ENCODE measurements around the gene HTT. TPM values are rescaled to one million over a fixed set of nuclear protein-coding genes. Genes with fewer than 3 reads are reported as not detected.

HTT gene
- polyA plus RNA-seq, 1 donor (not counting 4 experiments of a cell fraction or from before 2014, with no cell fraction given), result 16.2 TPM

- Histone ChIP-seq H3K9me1 (ENCODE audit: control insufficient read depth, extremely low read depth, insufficient read depth, low read length) (no peaks in the 10 kb centered on the region), H3K27me3 (ENCODE audit: control insufficient read depth, extremely low read depth, insufficient read depth, low read length) (no peaks in the 10 kb centered on the region), H3K4me3 (ENCODE audit: control insufficient read depth in 2 of 3, extremely low read depth in 1 of 3, insufficient read depth in 2 of 3, low read depth in 1 of 3, low read length in 3 of 3) (no peak overlapping the region), H4K20me1 (ENCODE audit: control insufficient read depth, extremely low read depth, insufficient read depth, low read length) (no peaks in the 10 kb centered on the region), H3K9ac (ENCODE audit: control insufficient read depth, extremely low read depth, insufficient read depth, low read length) (no peak overlapping the region), H2AFZ (ENCODE audit: control insufficient read depth, low read length) (no peak overlapping the region), H3K9me3 (ENCODE audit: control insufficient read depth, low read depth, low read length) (no peaks in the 10 kb centered on the region), H3K36me3 (ENCODE audit: control insufficient read depth in 2 of 2, extremely low read depth in 1 of 2, insufficient read depth in 2 of 2, low read length in 2 of 2) (peaks cover 43 to 46% of the 10 kb centered on the region in 2 experiments), H3K4me1 (ENCODE audit: control insufficient read depth, extremely low read depth, insufficient read depth, low read length) (no peaks in the 10 kb centered on the region), H3K79me2 (ENCODE audit: control insufficient read depth, insufficient read depth, low read length) (no peaks in the 10 kb centered on the region), H3K4me2 (ENCODE audit: control insufficient read depth, extremely low read depth, insufficient read depth, low read depth, low read length) (no peak overlapping the region), H3K27ac (ENCODE audit: control insufficient read depth, insufficient read depth, low read length) (no peak overlapping the region)
- DNase-seq (ENCODE audit: low read depth, low spot score), result no peak
- FAIRE-seq, result no peak
- TF ChIP-seq, protein P1, sequence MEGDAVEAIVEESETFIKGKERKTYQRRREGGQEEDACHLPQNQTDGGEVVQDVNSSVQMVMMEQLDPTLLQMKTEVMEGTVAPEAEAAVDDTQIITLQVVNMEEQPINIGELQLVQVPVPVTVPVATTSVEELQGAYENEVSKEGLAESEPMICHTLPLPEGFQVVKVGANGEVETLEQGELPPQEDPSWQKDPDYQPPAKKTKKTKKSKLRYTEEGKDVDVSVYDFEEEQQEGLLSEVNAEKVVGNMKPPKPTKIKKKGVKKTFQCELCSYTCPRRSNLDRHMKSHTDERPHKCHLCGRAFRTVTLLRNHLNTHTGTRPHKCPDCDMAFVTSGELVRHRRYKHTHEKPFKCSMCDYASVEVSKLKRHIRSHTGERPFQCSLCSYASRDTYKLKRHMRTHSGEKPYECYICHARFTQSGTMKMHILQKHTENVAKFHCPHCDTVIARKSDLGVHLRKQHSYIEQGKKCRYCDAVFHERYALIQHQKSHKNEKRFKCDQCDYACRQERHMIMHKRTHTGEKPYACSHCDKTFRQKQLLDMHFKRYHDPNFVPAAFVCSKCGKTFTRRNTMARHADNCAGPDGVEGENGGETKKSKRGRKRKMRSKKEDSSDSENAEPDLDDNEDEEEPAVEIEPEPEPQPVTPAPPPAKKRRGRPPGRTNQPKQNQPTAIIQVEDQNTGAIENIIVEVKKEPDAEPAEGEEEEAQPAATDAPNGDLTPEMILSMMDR (optimal IDR thresholded peaks at IDR 0.05 in 1 of 3, IDR thresholded peaks at IDR 0.05 in 1 of 3, conservative IDR thresholded peaks at IDR 0.05 in 1 of 3; ENCODE audit: extremely low read depth in 1 of 3, insufficient read depth in 2 of 3, low read length in 3 of 3), result no peak
- TF ChIP-seq EZH2 (IDR thresholded peaks at IDR 0.05; ENCODE audit: low read length), result no peak
- dilution Hi-C loops (cut with MboI; ENCODE audit: extremely low pct_ligation_motif_present, low sequenced_read_pairs), result no loop called here
These were observed 56.3 kb downstream of the HTT start for GRCh38 chr4:3130826-3131225.

DNA sequence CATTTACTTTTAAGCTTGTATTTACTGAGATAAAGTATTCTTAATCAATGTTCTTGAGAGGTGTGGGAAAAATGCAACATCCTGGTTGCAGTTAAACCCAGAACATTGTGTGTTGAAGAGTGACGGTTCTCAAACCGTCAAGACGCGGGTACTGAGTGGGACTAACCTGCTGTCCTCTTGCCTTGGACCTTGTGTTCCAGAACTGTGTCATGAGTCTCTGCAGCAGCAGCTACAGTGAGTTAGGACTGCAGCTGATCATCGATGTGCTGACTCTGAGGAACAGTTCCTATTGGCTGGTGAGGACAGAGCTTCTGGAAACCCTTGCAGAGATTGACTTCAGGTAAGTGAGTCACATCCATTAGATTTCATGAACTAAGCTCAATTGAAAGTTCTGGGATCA is 59.7 kb downstream of the HTT start:
- Histone ChIP-seq H3K9me3 (ENCODE audit: control insufficient read depth, low read depth, low read length) (no peaks in the 10 kb centered on the region), H3K4me1 (ENCODE audit: control insufficient read depth, extremely low read depth, insufficient read depth, low read length) (no peaks in the 10 kb centered on the region), H3K27me3 (ENCODE audit: control insufficient read depth, extremely low read depth, insufficient read depth, low read length) (no peaks in the 10 kb centered on the region), H3K36me3 (ENCODE audit: control insufficient read depth in 2 of 2, extremely low read depth in 1 of 2, insufficient read depth in 2 of 2, low read length in 2 of 2) (peaks cover 35 to 39% of the 10 kb centered on the region in 2 experiments), H3K79me2 (ENCODE audit: control insufficient read depth, insufficient read depth, low read length) (no peaks in the 10 kb centered on the region), H3K9me1 (ENCODE audit: control insufficient read depth, extremely low read depth, insufficient read depth, low read length) (no peaks in the 10 kb centered on the region), H3K4me2 (ENCODE audit: control insufficient read depth, extremely low read depth, insufficient read depth, low read depth, low read length) (no peak overlapping the region), H3K4me3 (ENCODE audit: control insufficient read depth in 2 of 3, extremely low read depth in 1 of 3, insufficient read depth in 2 of 3, low read depth in 1 of 3, low read length in 3 of 3) (no peak overlapping the region), H4K20me1 (ENCODE audit: control insufficient read depth, extremely low read depth, insufficient read depth, low read length) (no peaks in the 10 kb centered on the region), H2AFZ (ENCODE audit: control insufficient read depth, low read length) (no peak overlapping the region), H3K9ac (ENCODE audit: control insufficient read depth, extremely low read depth, insufficient read depth, low read length) (no peak overlapping the region), H3K27ac (ENCODE audit: control insufficient read depth, insufficient read depth, low read length) (no peak overlapping the region)
- TF ChIP-seq, protein P1 (optimal IDR thresholded peaks at IDR 0.05 in 1 of 3, IDR thresholded peaks at IDR 0.05 in 1 of 3, conservative IDR thresholded peaks at IDR 0.05 in 1 of 3; ENCODE audit: extremely low read depth in 1 of 3, insufficient read depth in 2 of 3, low read length in 3 of 3), result no peak
- TF ChIP-seq EZH2 (IDR thresholded peaks at IDR 0.05; ENCODE audit: low read length), result no peak
- DNase-seq (ENCODE audit: low read depth, low spot score), result no peak
- no peak for FAIRE-seq
- dilution Hi-C loops (cut with MboI; ENCODE audit: extremely low pct_ligation_motif_present, low sequenced_read_pairs), result no loop called here
